ENCODE measurements around the gene SMG6.

The SMG6 gene

DNA sequence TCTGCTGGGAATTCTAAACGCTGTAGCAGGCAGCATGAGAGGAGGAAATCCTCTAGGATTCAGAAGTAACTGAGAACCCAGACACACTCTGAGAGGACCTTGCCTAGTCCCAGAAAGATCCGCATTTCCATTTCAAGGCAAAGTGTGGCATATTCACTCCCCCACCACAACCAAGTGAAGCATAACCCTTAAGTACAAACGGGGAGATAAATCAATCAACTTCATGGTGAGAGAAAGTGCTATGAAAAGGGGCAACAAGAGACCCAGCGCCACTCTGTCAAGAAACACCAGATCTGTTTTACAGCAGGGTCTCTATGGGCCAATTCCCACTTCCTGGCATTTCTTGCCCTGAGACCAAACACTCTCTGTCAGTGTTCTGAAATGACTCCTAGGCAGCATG lies 68.3 kb downstream of the SMG6 start:
- no peak for DNase-seq (ENCODE audit: low read depth)

DNA sequence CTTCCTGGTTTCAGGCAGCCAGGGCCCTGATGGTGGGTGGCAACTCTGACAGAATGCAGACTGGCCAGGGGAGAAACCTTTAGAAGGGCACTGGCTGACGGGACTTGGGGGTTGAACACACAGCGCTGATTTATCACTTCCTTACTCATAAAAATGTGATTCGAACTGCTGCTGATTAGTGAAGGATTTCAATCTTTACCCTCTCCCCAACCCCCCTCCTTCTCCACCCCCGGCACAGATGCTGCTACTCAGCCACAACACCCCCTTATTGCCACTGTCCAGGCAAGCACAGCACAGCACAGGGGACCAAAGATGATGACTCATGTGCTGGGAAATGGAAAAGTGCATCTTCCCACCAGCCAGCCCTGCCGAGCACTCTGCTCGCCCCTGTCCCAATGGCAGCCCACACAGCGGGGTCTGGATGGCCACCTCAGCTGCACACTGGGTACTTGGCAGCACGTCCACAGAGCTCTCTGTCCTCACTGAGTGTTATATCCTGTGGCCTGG lies 70.1 kb downstream of the SMG6 start:
- DNase-seq (ENCODE audit: low read depth) = peak; percentile 49

DNA sequence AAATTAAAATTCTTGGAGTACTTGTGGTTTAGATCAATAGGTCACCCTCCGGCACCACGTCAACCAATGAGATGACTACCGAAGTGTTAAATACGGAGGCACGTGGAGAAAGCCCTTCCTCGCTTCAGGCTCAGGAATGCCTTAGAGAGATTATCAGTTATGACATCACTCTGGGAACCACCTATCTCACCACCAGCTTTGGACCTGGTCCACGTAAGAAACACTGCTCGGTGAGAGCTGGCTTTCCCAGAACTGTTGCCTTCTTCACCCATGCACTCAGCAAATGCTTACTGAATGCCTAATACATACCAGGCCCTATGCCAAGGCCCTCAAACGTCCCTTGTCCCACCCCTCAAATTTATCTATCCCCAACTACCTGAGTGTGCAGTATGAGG lies 71.3 kb downstream of the SMG6 start:
- DNase-seq (ENCODE audit: low read depth) = peak; percentile 96

GRCh38 chr17:2230877-2231276 lies 72.7 kb downstream of the SMG6 start:
- peak; percentile 90 for DNase-seq (ENCODE audit: low read depth)

DNA sequence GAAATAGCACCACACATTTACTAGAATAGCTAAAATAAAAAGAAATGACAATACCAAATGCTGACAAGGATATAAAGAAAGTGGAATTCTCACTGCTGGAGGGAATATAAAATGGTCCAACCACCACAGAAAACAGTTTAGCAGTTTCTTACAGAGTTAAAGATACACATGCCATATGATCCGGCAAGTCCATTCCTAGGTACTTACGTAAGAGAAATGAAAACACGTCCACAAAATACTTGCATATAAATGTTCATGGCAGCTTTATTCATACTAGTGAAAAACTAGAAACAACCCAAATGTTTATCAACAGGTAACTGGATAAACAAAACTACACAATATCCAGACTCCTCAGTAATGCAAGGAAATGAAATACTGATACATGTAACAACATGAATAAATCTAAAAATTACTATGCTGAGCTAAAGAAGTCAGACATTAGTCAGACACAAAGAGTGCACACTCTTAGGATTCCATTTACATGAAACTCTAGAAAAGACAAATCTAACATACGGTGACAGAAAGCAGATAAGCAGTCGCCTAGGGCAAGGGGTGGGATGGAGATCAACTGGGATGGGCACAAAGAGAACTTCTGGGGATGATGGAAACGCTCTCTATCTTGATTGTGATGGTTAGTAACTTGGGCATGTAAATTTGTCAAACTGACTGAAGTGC lies 76.4 kb downstream of the SMG6 start:
- peak; percentile 66 for DNase-seq (ENCODE audit: low read depth)

GRCh38 chr17:2223617-2223927 lies 80.0 kb downstream of the SMG6 start:
- no peak for DNase-seq (ENCODE audit: low read depth)

DNA sequence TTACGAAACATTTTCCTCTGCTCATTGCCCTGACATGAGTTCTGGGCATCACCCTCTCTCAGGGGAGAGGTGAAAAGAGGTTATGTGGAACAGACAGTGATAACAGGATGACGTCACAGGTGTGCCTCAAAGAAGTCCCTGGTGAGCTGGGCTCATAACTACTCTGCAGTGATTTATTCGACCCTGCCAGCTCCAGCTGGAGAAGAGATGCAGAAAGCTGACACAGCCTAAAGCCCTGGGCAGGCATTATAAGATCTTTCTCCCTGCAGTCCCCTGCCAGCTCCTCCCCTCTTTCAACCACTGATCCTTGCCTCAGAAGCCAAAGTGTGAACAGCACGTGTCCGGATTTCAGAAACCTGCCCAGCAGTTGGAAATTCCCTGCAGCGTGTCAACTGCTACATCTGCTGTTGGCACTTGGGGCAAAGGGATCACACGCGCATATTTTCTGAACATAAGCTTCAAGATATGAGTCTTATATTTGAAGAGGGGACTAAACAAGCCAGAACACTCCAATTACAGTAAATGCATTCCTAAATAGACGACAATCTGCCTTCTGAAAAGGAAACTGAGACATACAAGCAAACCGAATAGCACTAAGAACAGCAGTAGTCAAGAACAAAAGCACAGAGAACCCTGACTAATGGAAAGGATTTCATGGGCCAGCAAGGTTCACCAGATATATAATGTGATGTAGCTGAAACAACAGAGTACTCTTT lies 80.5 kb downstream of the SMG6 start:
- peak; percentile 95 for DNase-seq (ENCODE audit: low read depth)

DNA sequence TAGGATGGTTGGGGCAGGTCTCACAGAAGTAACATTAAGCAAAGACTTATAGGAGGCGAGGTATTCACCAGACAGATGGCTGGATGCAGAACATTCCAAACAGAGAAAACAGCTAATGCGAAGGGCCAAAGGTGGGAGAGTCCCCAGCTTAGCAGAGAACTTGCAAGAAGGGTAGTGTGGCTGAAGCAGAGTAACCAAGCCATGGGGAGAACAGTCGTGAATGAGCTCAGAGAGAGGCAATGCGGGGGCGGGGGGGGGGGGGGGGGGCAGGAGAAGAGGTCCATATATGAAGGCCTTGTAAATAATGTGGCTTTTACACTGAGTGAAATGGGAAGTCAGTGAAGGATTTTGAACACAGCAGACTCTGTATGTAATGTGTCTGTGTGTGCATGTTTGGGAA lies 81.3 kb downstream of the SMG6 start:
- DNase-seq (ENCODE audit: low read depth) = peak; percentile 64

GRCh38 chr17:2218426-2218825 lies 85.2 kb downstream of the SMG6 start:
- no peak for DNase-seq (ENCODE audit: low read depth)

- peak; percentile 82 for DNase-seq (ENCODE audit: low read depth)
Measured at GRCh38 chr17:2215616-2216364, 87.8 kb downstream of the SMG6 start.

DNA sequence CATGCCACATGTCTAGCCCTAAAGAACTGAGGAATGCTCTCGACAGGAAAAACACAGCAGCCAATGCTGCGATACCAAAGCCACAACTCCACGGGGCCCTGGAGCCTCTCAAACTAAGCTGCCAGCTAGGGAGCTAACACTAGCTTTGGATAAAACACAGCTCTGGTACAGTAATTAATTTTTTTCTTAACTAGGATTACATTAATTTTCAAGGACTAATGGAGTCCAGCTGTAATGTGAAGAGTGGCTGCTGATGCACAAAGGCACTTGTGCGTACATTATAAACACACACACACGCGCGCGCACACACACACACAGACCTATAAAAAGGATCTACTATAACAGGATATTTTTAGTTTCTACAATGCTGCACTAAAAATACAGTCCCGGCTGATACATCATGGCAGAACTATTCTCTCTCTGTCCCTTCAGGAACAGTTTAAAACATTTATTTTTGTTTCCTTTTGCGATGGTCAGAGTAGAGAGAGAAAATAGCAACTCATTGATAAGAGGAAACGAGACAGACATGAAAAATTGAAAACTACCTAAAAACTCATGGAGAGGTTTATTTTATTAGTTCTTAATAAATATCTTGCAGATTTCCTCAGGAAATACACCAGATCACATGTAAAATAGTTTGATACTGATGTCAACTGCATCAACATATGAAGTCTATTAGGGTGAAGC lies 88.5 kb downstream of the SMG6 start:
- DNase-seq (ENCODE audit: low read depth) = peak; percentile 79

DNA sequence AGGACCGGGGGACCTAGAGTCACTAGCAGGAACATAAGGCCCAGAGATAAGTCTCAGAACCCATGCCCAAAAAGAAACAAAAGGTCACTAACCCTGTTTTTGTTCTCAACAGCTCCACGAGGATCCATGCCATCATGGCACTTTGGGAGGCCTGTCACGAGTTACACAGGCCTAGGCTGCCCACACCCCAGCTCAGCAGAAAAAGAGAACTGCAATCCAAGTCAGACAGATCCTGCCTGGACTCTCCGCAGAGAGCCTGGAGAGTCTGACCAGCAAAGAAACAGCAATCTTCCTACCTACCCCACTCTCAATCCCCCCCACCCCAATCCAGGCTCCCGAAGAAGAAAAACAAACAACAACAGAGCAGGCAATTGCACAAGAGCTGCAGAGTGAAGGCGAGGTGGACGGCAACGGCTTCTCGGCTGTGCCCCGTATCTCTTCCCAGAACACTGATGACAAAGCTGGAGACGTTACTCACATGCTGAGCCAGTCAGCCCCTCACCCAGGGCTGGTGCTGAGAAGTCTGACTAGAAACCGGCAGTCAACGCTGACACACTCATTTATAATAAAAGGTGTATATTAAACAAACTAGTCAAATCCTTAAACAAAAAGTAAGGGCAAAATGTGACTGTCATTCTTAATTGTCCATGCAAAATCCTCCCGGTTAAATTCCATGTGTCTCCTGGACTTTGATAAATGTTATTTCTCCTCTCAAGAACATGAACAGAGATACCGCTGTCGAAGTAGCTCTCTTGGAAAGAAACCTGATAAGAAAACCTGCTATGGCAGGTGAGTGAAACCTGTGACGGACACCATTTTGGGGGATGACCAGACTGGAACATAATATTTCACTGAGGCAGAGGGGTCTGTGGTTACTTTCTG lies 89.3 kb downstream of the SMG6 start:
- peak; percentile 95 for DNase-seq (ENCODE audit: low read depth)

DNA sequence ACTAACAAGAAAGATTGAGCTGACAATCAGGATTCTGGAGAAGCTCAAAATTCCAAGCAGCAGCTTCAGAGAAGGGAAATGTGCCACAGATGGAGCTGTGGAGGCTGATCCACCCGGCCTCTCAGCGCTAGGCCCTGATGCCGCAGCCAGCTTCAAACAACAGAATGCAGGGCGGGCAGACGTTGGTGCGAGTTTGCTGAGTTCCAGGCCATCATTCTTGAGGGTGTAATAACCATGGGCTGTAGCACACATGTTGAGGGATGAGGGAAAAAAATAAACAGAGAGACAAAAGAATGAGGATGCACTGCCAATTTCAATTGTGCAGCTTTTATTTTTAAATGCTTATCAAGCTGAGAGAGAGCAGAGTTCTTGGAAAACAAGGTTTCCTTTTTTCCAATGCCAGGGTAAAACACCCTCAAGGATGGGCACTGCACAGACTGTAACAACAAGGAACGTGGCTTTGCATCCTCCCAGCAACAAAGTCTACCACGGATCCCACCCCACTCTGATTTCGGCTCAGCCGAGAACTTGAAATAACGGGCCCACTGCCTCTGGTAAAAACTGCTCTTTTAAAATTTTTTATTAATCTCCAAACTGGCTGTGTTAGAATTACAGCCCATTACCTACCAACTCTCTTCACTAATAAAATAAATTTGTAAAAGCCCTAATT lies 90.2 kb downstream of the SMG6 start:
- DNase-seq (ENCODE audit: low read depth) = peak; percentile 69

- DNase-seq (ENCODE audit: low read depth) = peak; percentile 82
Measured at GRCh38 chr17:2212400-2212981, 91.1 kb downstream of the SMG6 start.

DNA sequence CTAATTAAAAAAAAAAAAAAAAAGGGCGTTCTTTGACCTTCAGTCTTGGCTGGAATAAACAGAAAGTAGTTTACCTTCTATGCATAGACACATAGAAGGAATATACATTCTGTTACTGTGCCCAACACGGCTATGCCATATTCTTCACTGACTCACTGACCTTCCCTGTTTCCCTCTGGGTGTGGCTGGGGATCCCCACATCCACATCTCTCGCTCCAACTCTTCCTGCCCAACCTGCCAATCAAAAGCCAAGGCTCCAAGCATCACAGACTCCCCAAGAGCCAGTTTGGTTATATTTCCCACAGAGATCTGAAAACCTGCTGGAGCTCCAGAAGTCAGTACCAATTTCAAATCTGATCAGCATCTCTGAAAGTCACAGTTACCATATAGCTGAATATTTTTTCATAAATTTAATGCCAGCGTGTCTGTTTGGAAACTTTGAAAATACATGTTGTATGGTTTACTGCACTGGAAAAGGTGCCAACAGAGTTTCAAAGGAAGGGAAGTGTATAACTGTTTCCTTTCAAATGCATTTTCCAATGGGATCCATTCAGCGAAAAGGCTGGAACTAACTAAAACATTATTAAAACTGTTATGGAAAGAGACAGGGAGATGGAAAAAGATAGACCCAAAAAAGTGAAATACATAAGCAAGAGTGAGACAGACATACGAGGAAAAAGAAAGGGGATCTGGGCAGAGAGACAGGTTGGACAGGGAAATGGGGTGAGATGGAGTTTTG lies 91.8 kb downstream of the SMG6 start:
- no peak for DNase-seq (ENCODE audit: low read depth)

GRCh38 chr17:2210726-2211125 lies 92.9 kb downstream of the SMG6 start:
- peak; percentile 26 for DNase-seq (ENCODE audit: low read depth)

GRCh38 chr17:2207815-2208515 lies 95.6 kb downstream of the SMG6 start:
- peak; percentile 51 for DNase-seq (ENCODE audit: low read depth)

- no peak for DNase-seq (ENCODE audit: low read depth)
Measured at GRCh38 chr17:2204393-2204792, 99.2 kb downstream of the SMG6 start.

GRCh38 chr17:2203818-2204217 lies 99.8 kb downstream of the SMG6 start:
- no peak for DNase-seq (ENCODE audit: low read depth)
